D721Med (cell line): ENCODE data around the gene CEP63.
A peak's percentile ranks its signal among the peaks of the same experiment; 100 is the strongest.

Source experiments
- DNase-seq: peaks from one replicate; pipeline ENCODE4 v3.0.0; 2011; ENCODE audit warnings: low spot score; ENCODE audit not compliant: insufficient read length
- FAIRE-seq: peaks from 2 replicates; lab custom pipeline; 2011; peaks lifted over from hg19 to GRCh38; lab: Jason Lieb, UNC
- CTCF ChIP-seq: IDR thresholded peaks from 2 replicates; pipeline ENCODE4 v1.5.1; 2012; ENCODE audit warnings: mild to moderate bottlenecking, control low read depth; ENCODE audit not compliant: insufficient read depth; ENCODE audit errors: missing control alignments

Gene CEP63

GRCh38 chr3:134511500-134511899 lies 25.6 kb downstream of the CEP63 start:
- TF ChIP-seq CTCF = no peak
- DNase-seq (no peak), FAIRE-seq (no peak)

- DNase-seq = no peak
- TF ChIP-seq CTCF = no peak
- peak; percentile 95 for FAIRE-seq
These were observed 31.0 kb downstream of the CEP63 start for GRCh38 chr3:134516905-134517304.

GRCh38 chr3:134517791-134518190 lies 31.9 kb downstream of the CEP63 start:
- TF ChIP-seq CTCF = no peak
- no peak for DNase-seq
- FAIRE-seq = no peak

- DNase-seq (no peak), FAIRE-seq (no peak)
- TF ChIP-seq CTCF = no peak
These were observed 36.7 kb downstream of the CEP63 start for GRCh38 chr3:134522541-134522940.

GRCh38 chr3:134525293-134525692 lies 39.4 kb downstream of the CEP63 start:
- FAIRE-seq (no peak), DNase-seq (no peak)
- no peak for TF ChIP-seq CTCF

GRCh38 chr3:134526319-134526718 lies 40.5 kb downstream of the CEP63 start:
- DNase-seq (no peak), FAIRE-seq (no peak)
- no peak for TF ChIP-seq CTCF

GRCh38 chr3:134527037-134527436 lies 41.2 kb downstream of the CEP63 start:
- peak; percentile 13 for TF ChIP-seq CTCF
- FAIRE-seq (no peak), DNase-seq (no peak)
